Retinal pigment epithelial cell (primary cell): ENCODE results near the gene MEGF9.

Source experiments
- DNase-seq: peaks from one replicate; pipeline ENCODE4 v3.0.0-alpha.2; 2010; ENCODE audit warnings: low read depth
- H3K4me3 ChIP-seq: 2 replicates; pipeline ENCODE4 v1.5.1; 2011; ENCODE audit warnings: mild to moderate bottlenecking, low read length, control low read depth, moderate library complexity
- TF ChIP-seq, protein P1 (sequence below): conservative IDR thresholded peaks from 2 replicates; pipeline ENCODE4 v1.5.1; 2011; ENCODE audit warnings: low read depth, low read length, control low read depth, inconsistent platforms

The MEGF9 gene

DNA sequence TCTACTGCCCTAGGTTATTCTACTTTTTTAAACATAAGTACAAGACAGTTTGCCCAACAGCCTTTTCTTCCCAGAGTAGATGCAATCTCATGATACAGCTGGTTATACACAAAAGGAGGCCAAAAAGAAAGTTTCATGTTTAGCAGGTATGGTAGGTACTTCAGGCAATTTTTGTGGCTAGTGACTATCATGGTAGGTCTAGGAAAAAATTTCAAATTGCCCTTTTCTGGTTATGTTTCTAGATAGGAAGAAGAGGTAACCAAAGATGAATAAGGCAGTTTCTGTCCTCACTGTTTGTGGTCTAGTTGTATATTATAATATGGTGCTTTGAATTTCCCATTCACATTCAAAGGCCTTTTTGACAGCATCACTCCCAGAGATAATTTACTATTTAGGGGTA is 19.7 kb downstream of the MEGF9 start:
- H3K4me3 ChIP-seq: no peak overlapping the region

DNA sequence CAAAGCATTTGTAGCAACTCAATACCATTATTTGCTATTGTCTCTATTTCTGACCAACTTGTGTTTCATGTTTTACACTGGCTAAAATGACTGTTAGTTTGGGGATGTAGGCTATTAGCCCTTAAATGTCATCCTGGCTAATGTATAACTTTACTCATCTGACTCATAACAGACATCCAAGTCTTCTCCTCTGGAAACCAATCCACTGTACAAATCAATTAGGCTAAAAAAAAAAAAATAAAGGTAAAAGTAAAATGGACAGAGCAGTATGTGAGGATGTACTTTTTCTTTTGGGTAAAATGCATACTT is 20.6 kb downstream of the MEGF9 start:
- TF ChIP-seq, protein P1, sequence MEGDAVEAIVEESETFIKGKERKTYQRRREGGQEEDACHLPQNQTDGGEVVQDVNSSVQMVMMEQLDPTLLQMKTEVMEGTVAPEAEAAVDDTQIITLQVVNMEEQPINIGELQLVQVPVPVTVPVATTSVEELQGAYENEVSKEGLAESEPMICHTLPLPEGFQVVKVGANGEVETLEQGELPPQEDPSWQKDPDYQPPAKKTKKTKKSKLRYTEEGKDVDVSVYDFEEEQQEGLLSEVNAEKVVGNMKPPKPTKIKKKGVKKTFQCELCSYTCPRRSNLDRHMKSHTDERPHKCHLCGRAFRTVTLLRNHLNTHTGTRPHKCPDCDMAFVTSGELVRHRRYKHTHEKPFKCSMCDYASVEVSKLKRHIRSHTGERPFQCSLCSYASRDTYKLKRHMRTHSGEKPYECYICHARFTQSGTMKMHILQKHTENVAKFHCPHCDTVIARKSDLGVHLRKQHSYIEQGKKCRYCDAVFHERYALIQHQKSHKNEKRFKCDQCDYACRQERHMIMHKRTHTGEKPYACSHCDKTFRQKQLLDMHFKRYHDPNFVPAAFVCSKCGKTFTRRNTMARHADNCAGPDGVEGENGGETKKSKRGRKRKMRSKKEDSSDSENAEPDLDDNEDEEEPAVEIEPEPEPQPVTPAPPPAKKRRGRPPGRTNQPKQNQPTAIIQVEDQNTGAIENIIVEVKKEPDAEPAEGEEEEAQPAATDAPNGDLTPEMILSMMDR: no peak
- no peak for DNase-seq
- no peak overlapping the region for H3K4me3 ChIP-seq

More for the DNA sequence above, 19.7 kb downstream of the MEGF9 start:
- no peak for DNase-seq
- TF ChIP-seq, protein P1: no peak

DNA sequence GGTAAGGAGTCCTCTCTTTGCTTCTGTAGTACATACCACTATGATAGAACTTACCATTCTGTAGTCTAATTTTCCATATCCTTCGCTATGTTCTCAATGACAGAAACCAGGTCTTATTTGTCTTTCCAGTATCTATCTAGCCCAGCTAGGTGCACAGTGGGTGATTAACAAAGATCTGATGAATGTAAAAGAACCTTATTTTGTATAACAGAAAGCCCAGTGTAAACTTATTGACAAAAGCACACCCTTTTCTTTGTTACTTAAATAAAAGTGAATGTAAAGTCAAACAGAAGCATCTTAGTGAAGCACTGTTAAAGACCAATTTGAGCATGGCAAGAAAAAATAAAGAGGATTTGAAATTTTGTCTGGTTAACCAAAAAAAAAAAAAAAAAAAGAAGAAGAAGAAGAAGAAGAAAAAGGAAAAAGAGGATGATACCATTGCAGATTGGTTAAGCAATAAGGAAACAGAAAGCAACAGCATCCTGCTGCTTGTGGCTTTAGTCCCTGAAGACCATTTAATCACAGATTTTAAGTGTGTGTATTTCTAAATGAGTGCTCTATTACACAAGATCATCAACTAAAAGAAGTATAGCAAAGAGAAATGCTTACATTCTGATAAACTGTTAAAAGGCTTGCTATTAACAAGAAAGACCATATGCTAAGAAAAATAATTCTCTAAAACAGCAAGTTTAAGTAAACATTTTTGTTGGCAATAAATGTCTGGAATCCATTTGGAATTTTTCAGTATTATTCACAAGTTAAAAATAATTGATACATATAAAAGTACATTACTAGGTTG is 21.2 kb downstream of the MEGF9 start:
- TF ChIP-seq, protein P1: no peak
- no peak for DNase-seq
- no peak overlapping the region for H3K4me3 ChIP-seq

DNA sequence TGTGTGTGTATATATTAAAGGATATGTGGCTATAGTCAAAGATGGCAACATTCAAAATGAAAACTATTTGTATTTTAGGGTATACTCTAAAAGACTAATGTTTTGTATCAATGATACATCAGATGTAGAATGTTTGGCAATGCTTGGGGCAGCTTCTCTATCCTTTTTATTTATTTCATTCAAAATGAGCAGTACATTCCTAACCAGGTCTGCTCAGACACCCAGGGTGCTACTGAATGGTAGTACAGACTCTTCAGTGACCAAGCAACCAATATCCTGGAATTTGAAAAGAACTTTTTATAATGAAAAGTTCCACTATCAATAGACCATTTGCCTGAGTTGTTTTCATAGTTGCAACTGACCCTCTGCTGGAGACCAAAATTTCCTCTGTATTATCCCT is 23.9 kb downstream of the MEGF9 start:
- DNase-seq: no peak
- no peak overlapping the region for H3K4me3 ChIP-seq
- TF ChIP-seq, protein P1: no peak

DNA sequence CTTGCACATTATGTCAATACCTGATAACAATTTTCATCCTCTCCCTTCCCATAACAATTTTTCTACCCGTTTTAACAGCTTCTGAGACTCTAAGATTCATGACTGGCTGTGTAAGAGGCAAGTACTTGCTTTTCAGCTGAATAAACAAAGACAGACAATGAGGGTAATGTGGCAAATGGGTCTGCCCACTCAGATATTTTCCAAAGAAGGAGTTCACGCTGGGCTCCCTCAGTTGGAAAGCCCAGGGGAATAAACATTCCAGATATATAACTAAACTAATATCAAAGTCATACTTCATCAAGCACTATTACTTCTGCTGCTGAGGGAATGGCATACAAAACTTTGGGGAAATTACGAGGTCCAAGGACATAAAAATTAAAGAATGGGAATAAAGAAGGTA is 24.4 kb downstream of the MEGF9 start:
- no peak overlapping the region for H3K4me3 ChIP-seq
- no peak for DNase-seq
- TF ChIP-seq, protein P1: no peak

DNA sequence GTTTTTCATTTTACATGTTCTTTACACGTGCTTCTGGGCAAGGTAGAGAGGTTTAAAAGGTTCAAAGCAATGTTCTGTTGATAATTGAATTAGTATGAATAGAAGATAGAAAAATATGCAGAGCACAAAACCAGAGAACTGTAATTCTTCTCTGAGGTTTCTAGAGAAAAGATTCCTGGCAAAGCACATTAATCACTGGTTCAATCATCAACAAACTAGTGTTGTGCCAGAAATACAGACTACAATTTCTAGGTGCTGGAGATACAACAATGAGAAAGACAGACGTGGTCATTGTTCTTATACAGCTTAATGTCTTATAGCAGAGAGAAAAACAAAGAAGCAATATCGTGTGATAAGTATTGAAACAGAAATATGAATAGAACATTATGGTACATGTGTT is 25.5 kb downstream of the MEGF9 start:
- no peak for DNase-seq
- H3K4me3 ChIP-seq: no peak overlapping the region

DNA sequence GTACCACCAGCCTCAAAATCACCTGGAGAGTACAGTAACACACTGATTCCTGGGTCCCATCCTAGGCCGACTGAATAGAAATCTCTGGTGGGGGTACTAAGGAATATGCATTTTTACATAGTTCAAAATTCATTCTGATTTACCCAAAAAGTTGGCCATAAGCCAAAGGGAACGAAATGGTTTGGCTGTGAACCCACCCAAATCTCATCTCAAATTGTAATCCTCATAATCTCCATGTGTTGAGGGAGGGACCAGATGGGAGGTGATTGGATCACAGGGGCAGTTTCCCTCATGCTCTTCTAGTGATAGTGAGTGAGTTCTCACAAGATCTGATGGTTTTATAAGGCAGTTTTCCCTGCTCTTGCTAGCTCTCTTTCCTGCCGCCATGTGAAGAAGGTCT is 31.1 kb downstream of the MEGF9 start:
- DNase-seq: no peak
- no peak overlapping the region for H3K4me3 ChIP-seq
- TF ChIP-seq, protein P1: no peak

More for the DNA sequence above, 25.5 kb downstream of the MEGF9 start:
- TF ChIP-seq, protein P1: no peak
